ENCODE measurements around the gene NCBP3.

The NCBP3 gene

DNA sequence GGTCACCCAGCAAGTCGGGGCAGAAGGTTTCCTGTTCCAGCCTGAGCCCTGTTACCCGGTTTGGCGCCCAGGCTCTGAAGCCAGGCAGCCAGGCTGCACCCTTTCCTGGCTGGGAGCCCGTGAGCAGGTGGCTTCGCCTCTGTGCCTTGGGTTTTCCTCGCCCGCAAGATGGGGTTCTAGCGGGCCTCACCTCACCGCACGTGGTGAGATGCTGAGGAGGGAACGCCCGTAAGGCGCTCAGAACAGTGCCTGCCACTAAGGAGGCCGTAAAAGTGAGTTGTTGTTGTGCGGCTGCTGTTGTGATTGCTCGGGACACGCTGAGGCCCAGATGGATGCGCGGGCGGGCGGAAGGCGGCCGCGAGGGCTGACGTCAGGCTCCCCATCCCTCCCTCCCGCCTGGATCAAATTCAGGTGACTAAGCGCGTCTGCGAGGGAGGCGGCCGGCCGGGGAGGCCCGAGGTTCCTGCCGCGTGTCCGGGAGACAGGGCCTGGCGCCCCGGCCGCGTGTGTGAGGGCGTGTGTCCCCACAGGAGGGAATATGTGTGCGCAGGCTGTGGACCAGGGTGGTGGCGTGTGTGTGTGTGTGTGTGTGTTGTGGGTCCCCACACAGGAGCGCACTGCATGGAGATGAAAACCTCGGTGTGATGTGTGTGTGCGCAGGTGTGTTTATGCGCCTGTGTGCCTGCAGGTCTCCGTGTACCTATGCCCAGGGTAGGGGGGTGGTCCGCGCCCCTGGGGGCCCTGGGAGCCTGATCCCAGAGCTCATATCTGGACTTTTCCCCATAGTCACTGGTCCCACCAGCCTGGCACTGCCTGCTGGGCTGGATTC, 42.5 kb upstream of the NCBP3 start (continued):
- TF ChIP-seq, protein P1, sequence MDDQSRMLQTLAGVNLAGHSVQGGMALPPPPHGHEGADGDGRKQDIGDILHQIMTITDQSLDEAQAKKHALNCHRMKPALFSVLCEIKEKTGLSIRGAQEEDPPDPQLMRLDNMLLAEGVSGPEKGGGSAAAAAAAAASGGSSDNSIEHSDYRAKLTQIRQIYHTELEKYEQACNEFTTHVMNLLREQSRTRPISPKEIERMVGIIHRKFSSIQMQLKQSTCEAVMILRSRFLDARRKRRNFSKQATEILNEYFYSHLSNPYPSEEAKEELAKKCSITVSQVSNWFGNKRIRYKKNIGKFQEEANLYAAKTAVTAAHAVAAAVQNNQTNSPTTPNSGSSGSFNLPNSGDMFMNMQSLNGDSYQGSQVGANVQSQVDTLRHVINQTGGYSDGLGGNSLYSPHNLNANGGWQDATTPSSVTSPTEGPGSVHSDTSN (CRISPR knock-in tag; IDR thresholded peaks at IDR 0.05), result peak; percentile 91; the same call in 1 of the 2 replicates
- TF ChIP-seq ZNF621 (tag by site-specific recombination; IDR thresholded peaks at IDR 0.05) (no peak), ZNF701 (tag by site-specific recombination; IDR thresholded peaks at IDR 0.05) (no peak), ZNF48 (tag by site-specific recombination; IDR thresholded peaks at IDR 0.05) (no peak), ZNF394 (tag by site-specific recombination; IDR thresholded peaks at IDR 0.05; ENCODE audit: borderline replicate concordance) (peak; percentile 57; the same call in 1 of the 2 replicates), SCRT1 (tag by site-specific recombination; IDR thresholded peaks at IDR 0.05; ENCODE audit: borderline replicate concordance) (peak; percentile 67), ZNF660 (tag by site-specific recombination; IDR thresholded peaks at IDR 0.05) (peak; percentile 82), ZNF324 (tag by site-specific recombination; IDR thresholded peaks at IDR 0.05) (peak; percentile 76; the same call in 1 of the 2 replicates), ZNF501 (tag by site-specific recombination; IDR thresholded peaks at IDR 0.05) (peak; percentile 89; the same call in 1 of the 2 replicates), ZNF223 (tag by site-specific recombination; IDR thresholded peaks at IDR 0.05) (0 out of 2 replicates have a peak, but pooled peaks have one; percentile 35), KLF16 (tag by site-specific recombination; IDR thresholded peaks at IDR 0.05) (0 out of 2 replicates have a peak, but pooled peaks have one; percentile 75), ZNF514 (tag by site-specific recombination; IDR thresholded peaks at IDR 0.05) (no peak), ZNF548 (tag by site-specific recombination; IDR thresholded peaks at IDR 0.05) (no peak), ZNF174 (tag by site-specific recombination; IDR thresholded peaks at IDR 0.05) (no peak), KLF9 (tag by site-specific recombination; IDR thresholded peaks at IDR 0.05; ENCODE audit: low read depth) (peak; percentile 73), PRDM1 (tag by site-specific recombination; IDR thresholded peaks at IDR 0.05) (no peak), SP7 (tag by site-specific recombination; IDR thresholded peaks at IDR 0.05) (peak; percentile 97), ZNF510 (tag by site-specific recombination; IDR thresholded peaks at IDR 0.05; ENCODE audit: insufficient replicate concordance) (no peak), ZNF202 (tag by site-specific recombination; IDR thresholded peaks at IDR 0.05; ENCODE audit: borderline replicate concordance) (no peak), RBAK (tag by site-specific recombination; IDR thresholded peaks at IDR 0.05) (no peak)
- TF ChIP-seq, protein P2, sequence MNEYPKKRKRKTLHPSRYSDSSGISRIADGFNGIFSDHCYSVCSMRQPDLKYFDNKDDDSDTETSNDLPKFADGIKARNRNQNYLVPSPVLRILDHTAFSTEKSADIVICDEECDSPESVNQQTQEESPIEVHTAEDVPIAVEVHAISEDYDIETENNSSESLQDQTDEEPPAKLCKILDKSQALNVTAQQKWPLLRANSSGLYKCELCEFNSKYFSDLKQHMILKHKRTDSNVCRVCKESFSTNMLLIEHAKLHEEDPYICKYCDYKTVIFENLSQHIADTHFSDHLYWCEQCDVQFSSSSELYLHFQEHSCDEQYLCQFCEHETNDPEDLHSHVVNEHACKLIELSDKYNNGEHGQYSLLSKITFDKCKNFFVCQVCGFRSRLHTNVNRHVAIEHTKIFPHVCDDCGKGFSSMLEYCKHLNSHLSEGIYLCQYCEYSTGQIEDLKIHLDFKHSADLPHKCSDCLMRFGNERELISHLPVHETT (tag by site-specific recombination; IDR thresholded peaks at IDR 0.05), result peak; percentile 80
- TF ChIP-seq, protein P3, sequence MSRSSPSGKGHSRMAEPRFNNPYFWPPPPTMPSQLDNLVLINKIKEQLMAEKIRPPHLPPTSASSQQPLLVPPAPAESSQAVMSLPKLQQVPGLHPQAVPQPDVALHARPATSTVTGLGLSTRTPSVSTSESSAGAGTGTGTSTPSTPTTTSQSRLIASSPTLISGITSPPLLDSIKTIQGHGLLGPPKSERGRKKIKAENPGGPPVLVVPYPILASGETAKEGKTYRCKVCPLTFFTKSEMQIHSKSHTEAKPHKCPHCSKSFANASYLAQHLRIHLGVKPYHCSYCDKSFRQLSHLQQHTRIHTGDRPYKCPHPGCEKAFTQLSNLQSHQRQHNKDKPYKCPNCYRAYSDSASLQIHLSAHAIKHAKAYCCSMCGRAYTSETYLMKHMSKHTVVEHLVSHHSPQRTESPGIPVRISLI (tag by site-specific recombination; IDR thresholded peaks at IDR 0.05), result no peak
- TF ChIP-seq, protein P4, sequence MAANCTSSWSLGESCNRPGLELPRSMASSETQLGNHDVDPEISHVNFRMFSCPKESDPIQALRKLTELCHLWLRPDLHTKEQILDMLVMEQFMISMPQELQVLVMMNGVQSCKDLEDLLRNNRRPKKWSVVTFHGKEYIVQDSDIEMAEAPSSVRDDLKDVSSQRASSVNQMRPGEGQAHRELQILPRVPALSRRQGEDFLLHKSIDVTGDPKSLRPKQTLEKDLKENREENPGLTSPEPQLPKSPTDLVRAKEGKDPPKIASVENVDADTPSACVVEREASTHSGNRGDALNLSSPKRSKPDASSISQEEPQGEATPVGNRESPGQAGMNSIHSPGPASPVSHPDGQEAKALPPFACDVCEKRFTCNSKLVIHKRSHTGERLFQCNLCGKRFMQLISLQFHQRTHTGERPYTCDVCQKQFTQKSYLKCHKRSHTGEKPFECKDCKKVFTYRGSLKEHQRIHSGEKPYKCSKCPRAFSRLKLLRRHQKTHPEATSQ (tag by site-specific recombination; IDR thresholded peaks at IDR 0.05), result peak; percentile 64; the same call in 1 of the 2 replicates
- TF ChIP-seq, protein P5, sequence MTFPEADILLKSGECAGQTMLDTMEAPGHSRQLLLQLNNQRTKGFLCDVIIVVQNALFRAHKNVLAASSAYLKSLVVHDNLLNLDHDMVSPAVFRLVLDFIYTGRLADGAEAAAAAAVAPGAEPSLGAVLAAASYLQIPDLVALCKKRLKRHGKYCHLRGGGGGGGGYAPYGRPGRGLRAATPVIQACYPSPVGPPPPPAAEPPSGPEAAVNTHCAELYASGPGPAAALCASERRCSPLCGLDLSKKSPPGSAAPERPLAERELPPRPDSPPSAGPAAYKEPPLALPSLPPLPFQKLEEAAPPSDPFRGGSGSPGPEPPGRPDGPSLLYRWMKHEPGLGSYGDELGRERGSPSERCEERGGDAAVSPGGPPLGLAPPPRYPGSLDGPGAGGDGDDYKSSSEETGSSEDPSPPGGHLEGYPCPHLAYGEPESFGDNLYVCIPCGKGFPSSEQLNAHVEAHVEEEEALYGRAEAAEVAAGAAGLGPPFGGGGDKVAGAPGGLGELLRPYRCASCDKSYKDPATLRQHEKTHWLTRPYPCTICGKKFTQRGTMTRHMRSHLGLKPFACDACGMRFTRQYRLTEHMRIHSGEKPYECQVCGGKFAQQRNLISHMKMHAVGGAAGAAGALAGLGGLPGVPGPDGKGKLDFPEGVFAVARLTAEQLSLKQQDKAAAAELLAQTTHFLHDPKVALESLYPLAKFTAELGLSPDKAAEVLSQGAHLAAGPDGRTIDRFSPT (tag by site-specific recombination; IDR thresholded peaks at IDR 0.05), result peak; percentile 76
- TF ChIP-seq, protein P6, sequence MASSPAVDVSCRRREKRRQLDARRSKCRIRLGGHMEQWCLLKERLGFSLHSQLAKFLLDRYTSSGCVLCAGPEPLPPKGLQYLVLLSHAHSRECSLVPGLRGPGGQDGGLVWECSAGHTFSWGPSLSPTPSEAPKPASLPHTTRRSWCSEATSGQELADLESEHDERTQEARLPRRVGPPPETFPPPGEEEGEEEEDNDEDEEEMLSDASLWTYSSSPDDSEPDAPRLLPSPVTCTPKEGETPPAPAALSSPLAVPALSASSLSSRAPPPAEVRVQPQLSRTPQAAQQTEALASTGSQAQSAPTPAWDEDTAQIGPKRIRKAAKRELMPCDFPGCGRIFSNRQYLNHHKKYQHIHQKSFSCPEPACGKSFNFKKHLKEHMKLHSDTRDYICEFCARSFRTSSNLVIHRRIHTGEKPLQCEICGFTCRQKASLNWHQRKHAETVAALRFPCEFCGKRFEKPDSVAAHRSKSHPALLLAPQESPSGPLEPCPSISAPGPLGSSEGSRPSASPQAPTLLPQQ (tag by site-specific recombination; IDR thresholded peaks at IDR 0.05), result peak; percentile 87
- TF ChIP-seq, protein P7, sequence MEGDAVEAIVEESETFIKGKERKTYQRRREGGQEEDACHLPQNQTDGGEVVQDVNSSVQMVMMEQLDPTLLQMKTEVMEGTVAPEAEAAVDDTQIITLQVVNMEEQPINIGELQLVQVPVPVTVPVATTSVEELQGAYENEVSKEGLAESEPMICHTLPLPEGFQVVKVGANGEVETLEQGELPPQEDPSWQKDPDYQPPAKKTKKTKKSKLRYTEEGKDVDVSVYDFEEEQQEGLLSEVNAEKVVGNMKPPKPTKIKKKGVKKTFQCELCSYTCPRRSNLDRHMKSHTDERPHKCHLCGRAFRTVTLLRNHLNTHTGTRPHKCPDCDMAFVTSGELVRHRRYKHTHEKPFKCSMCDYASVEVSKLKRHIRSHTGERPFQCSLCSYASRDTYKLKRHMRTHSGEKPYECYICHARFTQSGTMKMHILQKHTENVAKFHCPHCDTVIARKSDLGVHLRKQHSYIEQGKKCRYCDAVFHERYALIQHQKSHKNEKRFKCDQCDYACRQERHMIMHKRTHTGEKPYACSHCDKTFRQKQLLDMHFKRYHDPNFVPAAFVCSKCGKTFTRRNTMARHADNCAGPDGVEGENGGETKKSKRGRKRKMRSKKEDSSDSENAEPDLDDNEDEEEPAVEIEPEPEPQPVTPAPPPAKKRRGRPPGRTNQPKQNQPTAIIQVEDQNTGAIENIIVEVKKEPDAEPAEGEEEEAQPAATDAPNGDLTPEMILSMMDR (tag by site-specific recombination; IDR thresholded peaks at IDR 0.05), result no peak

Data from HEK293 (cell line).